GM23248 (cell line): ENCODE data around the gene E2F4.

Source experiments
- EZH2 ChIP-seq: fragments of 200-600 bp; sonication (generic); IDR thresholded peaks from 2 replicates; pipeline ENCODE4 v1.6.1; 2018; ENCODE audit warnings: antibody characterized with exemption, mild to moderate bottlenecking; ENCODE audit not compliant: insufficient read depth, poor library complexity, severe bottlenecking
- EZH2phosphoT487 ChIP-seq: fragments of 200-600 bp; sonication (generic); IDR thresholded peaks from 2 replicates; pipeline ENCODE4 v1.6.1; 2018; ENCODE audit warnings: antibody characterized with exemption, moderate library complexity, mild to moderate bottlenecking, low read depth; ENCODE audit not compliant: insufficient read depth

GRCh38 chr16:67191411-67191994 lies 452 bp upstream of the E2F4 start:
- TF ChIP-seq EZH2 = no peak
- TF ChIP-seq EZH2phosphoT487 = no peak
